Prostate gland (tissue), 2 donors: Measurements from ENCODE around the gene POFUT1.

ENCODE experiments used
- POLR2A ChIP-seq: fragments of 450-650 bp; IDR thresholded peaks from one replicate; pipeline ENCODE4 v1.6.1; 2016; ENCODE audit warnings: antibody characterized with exemption, mild to moderate bottlenecking
- TF ChIP-seq, protein P1 (sequence below), 4 experiments: fragments of 200-600 bp in 2 of 4; fragments of 450-650 bp in 2 of 4; sonication (generic) in 2 of 4; IDR thresholded peaks; 1 replicate in 3 of 4; 2 replicates in 1 of 4; pipeline ENCODE4 v1.5.1; 2016 to 2019; ENCODE audit warnings: antibody characterized with exemption in 4 of 4, mild to moderate bottlenecking in 2 of 4, moderate library complexity in 2 of 4

GRCh38 chr20:32263398-32263954 lies 55.8 kb downstream of the POFUT1 start:
- TF ChIP-seq, protein P1, sequence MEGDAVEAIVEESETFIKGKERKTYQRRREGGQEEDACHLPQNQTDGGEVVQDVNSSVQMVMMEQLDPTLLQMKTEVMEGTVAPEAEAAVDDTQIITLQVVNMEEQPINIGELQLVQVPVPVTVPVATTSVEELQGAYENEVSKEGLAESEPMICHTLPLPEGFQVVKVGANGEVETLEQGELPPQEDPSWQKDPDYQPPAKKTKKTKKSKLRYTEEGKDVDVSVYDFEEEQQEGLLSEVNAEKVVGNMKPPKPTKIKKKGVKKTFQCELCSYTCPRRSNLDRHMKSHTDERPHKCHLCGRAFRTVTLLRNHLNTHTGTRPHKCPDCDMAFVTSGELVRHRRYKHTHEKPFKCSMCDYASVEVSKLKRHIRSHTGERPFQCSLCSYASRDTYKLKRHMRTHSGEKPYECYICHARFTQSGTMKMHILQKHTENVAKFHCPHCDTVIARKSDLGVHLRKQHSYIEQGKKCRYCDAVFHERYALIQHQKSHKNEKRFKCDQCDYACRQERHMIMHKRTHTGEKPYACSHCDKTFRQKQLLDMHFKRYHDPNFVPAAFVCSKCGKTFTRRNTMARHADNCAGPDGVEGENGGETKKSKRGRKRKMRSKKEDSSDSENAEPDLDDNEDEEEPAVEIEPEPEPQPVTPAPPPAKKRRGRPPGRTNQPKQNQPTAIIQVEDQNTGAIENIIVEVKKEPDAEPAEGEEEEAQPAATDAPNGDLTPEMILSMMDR (IDR thresholded peaks at IDR 0.05) = no peak
- TF ChIP-seq POLR2A = no peak
